ENCODE measurements around the gene CRHR1.

DNA sequence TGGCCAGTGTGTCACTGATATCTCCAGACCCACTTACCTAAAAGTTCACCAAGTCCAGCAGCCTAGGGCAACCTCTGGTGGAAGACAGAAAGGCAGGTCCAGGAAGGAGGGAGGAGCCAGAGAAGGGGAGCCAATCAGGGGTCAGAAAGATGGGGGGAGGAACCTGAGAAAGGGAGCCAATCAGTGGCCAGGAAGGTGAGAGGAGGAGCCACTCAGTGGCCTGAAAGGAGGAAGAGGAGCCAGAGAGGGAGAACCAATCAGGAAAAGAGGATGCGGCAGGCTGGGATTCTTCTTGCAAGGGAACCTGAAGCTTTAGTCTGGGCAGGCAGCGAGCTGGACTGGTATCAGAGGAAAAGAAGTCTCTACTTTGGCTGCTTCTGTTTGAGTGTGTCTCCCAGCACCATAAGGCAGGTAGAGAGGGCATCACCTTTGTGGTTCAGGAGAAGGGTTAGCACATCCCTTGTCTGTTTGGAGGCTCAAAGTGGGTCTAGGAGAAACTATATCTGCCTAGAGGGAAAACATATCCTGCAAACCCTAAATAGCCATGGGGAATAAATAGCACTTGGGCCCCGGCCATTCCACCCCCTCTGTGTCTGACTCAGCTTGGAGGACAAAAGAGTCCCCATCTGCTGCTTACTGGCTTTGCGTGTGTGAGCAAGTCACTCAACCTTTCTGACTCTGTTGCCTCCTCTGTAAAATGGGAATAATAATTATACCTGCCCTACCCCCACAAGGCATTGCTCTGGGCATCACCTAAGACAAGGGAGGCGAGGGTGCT is 43.4 kb upstream of the CRHR1 start:
- TF ChIP-seq, protein P1, sequence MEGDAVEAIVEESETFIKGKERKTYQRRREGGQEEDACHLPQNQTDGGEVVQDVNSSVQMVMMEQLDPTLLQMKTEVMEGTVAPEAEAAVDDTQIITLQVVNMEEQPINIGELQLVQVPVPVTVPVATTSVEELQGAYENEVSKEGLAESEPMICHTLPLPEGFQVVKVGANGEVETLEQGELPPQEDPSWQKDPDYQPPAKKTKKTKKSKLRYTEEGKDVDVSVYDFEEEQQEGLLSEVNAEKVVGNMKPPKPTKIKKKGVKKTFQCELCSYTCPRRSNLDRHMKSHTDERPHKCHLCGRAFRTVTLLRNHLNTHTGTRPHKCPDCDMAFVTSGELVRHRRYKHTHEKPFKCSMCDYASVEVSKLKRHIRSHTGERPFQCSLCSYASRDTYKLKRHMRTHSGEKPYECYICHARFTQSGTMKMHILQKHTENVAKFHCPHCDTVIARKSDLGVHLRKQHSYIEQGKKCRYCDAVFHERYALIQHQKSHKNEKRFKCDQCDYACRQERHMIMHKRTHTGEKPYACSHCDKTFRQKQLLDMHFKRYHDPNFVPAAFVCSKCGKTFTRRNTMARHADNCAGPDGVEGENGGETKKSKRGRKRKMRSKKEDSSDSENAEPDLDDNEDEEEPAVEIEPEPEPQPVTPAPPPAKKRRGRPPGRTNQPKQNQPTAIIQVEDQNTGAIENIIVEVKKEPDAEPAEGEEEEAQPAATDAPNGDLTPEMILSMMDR (IDR thresholded peaks at IDR 0.05; ENCODE audit: borderline replicate concordance, extremely low read depth, low read length, poor library complexity, severe bottlenecking) = no peak
- no peak for TF ChIP-seq EZH2 (IDR thresholded peaks at IDR 0.05; ENCODE audit: borderline replicate concordance, low read depth, low read length, severe bottlenecking)
